Stomach (tissue), 4 donors: ENCODE data around the gene RETREG1.

Source experiments
- EP300 ChIP-seq: sonication (generic); formaldehyde crosslinking; IDR thresholded peaks from one replicate; pipeline ENCODE4 v1.6.1; 2017; ENCODE audit warnings: antibody characterized with exemption
- POLR2A ChIP-seq, 4 donors: fragments of 450-650 bp; IDR thresholded peaks; one replicate each; pipeline ENCODE4 v1.6.1; 2016; ENCODE audit warnings: antibody characterized with exemption in 4 of 4, control low read depth in 2 of 4, mild to moderate bottlenecking in 1 of 4, moderate library complexity in 1 of 4
- TF ChIP-seq, protein P1 (sequence below), 7 experiments: fragments of 450-650 bp in 4 of 7; fragments of 200-600 bp in 3 of 7; sonication (generic) in 3 of 7; IDR thresholded peaks; one replicate each; pipeline ENCODE4 v1.5.1; 2016 to 2019; ENCODE audit warnings: antibody characterized with exemption in 7 of 7, control low read depth in 2 of 7, mild to moderate bottlenecking in 1 of 7

DNA sequence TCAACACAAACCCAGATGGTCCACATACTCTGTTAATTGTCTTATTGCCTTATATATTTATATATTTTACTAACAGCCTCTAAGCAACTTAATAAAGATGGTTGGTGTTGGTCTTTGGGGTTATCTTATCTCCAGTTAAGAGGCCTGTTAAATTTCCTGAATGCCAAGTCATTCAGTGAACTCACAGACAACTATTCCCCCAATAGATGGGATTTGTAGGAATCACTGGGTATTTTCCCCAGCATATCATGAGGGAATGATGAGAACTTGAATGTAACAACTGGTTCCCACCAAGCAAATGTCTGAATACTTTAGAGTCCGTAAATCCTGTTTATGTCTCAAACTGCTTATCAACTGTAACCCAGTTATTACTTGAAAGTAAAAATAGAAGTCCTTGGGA lies 42.7 kb upstream of the RETREG1 start:
- TF ChIP-seq, protein P1, sequence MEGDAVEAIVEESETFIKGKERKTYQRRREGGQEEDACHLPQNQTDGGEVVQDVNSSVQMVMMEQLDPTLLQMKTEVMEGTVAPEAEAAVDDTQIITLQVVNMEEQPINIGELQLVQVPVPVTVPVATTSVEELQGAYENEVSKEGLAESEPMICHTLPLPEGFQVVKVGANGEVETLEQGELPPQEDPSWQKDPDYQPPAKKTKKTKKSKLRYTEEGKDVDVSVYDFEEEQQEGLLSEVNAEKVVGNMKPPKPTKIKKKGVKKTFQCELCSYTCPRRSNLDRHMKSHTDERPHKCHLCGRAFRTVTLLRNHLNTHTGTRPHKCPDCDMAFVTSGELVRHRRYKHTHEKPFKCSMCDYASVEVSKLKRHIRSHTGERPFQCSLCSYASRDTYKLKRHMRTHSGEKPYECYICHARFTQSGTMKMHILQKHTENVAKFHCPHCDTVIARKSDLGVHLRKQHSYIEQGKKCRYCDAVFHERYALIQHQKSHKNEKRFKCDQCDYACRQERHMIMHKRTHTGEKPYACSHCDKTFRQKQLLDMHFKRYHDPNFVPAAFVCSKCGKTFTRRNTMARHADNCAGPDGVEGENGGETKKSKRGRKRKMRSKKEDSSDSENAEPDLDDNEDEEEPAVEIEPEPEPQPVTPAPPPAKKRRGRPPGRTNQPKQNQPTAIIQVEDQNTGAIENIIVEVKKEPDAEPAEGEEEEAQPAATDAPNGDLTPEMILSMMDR (IDR thresholded peaks at IDR 0.05) = no peak
- no peak for TF ChIP-seq POLR2A (IDR thresholded peaks at IDR 0.05)
- no peak for TF ChIP-seq EP300
